GM21786 (cell line): ENCODE measurements around the gene BCL11B.

Experiments
- ATAC-seq: cut with Tn5 transposase; IDR thresholded peaks from one replicate; pipeline ENCODE4 v1.9.1; 2021; ENCODE audit not compliant: unreplicated experiment

The BCL11B gene

DNA sequence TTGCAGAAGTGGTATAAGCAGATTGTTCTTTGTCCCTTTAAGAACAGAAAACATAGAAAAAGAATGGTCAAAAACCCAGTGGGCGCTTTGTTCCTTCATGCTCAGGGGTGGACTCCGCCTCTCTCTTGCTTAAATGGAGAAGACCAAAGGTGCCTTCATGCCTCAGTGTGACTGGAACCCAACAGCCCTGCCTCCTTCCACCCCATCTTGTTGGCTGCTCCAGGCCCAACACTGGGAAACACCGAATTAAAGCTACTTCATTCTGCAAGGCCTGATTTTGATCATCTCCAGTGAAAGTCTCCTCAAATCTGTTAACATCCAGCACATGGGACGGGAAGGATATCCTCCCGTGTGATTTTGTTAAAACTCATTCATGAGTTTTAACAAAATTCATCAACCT lies 103.7 kb downstream of the BCL11B start:
- no peak for ATAC-seq

DNA sequence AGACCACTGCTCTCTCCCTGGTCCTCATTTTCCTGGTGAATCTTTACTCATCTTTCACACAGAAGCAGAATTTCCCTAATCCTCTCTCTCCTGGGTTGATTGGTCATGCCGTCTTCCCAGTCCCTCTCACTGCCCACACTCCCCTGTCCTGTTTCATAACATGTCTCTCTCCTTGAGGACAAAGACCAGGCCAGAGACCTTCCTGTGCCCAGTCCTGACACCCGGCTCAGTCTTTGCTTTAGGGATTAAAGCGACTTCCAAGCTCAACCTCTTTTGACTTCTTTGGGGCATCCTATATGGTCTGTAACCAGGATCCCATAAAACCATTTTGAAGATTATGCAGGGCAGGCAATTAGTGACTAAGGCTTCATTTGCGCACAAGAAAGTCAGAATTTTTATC lies 105.5 kb downstream of the BCL11B start:
- ATAC-seq = no peak

DNA sequence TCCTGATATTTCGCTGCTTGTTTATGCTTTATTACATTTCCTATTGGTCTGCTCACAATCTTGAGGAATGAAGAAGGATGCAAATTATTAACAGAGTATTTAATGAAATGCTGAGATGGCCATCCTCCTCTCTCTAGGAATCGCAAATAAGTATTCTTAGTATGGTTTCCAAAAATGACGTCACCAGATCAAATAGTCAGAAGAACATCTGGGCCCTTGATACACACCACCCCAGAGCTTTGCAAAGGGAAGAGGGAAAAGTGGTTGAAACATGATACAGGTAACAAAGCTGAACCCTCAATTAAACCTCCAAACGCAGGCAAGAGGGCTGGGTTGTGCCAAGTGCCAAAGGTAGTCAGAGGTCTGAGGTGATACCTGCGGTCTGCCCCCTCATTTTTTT lies 107.3 kb downstream of the BCL11B start:
- ATAC-seq = no peak

DNA sequence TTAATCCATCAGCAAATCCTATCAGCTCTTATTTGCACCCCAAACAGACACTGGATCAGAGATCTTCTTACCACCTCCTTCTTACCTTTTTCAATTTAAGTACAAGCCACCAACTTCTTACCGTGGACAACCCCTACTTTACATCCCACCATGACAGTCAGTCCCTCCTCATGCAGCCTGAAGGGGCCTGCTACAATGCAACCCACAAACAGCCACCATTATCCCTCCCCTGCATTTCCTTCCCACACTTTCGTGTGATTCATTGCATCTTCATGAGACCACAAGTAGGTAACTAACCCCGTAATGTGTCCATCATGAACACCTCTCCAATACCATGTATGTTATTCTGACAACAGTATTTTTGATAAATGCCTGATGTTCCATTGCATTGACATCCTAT lies 108.6 kb downstream of the BCL11B start:
- no peak for ATAC-seq

DNA sequence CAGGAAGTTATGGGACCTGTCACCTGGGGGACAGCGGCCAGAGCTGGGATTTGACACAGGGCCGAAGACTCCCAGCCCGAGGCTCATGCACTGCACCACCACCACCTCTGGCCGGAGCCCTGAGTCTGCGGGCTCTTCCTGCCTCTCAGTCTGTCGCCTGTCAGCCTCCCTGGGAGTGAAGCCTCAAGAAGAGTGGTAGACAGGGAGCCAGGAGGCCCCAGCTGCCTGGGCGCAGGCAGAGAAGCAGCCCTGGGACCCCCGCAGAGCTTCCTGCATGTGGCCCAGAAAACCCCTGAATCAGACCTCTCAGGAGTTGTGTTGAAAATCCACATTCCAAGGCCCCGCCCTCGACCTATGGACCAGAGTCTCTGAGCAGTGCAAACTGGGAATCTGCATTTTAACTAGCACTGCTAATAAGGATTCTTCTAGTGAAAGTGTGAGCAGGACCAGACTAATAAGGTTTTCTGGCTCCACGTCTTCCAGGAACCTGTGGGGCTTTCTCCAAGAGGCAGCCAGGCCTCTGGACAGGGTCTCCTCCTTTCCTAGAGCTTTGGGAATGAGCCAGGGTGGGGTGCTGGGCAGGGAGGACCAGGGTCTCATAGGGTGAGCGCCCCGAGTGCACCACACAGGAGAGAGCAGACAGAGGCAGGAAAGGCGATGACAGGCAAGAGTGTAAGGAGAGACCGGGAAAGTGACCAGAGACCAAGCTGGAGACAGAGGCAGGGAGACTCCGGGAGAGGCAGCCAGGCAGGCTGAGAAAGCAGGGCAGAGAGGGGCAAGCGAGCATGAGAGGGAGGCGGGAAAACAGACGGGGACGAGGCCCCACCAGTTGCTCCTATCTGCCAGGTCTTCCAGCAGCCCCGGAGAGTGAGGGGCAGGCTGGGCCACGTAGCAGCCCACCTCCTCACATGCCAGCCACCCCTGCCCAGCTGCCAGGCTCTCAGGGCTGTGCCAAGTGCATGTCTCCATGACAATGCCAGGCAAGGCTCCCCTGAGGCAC lies 112.4 kb downstream of the BCL11B start:
- ATAC-seq = no peak

DNA sequence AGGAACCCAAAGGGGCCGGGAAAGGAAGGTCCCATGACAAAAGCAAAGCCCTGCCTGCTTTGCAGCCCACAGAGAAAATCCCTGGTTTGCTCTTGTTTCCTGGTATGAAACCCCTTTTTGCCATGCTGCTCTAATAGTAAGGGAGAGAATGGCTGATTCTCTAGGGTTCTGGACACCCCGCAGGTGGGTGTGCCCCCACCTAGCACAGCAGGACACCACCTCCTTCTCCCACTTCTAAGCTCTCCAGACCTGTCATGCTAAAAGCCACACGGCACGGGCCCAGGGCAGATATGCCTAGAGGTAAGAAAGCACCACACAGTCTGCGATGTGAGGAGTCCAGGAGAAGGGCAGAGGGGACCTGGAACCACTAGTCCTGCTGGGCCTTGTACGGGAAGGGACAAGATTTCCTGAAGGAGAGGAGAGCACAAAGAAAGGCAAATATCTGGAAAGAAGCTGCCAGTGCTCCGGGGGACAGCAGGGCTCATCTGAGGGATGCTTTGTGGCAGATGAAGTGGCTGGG lies 113.3 kb downstream of the BCL11B start:
- ATAC-seq = no peak

DNA sequence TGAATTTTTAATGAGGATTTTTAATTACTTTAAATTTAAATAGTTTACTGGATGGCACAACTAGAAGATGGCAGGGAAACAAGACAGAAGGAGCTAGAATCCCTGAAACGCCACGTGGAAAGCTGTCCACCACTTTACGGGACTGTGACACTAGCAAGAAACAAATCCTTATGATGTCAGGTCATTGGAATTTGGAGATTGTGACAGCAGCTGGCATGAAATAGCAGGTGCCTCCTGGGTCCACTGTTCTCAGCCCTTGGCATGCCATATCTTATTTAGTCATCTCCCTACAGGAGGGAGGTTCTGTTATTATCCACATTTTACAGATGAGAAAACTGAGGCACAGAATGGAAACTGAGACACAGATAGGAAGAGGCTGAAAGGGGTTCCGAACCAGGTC lies 113.8 kb downstream of the BCL11B start:
- ATAC-seq = no peak

DNA sequence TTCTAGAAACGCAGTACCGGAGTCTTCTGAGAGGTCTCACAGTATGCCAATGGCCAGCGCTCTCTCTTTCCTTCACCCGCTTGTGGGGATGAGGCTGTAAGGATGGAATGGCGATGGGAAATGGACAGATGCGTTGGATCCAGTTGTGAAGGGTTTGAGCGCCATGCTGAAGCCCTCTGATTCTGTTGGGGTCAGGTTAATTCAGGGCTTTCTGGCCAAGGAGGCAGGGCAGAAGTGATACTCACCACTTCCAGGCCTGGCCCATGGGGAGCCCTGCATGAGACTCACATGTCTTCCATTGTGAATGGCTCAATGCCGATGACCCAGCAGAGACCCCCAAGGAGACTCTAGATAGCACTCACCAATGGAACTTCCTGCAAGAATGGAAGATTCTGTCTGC lies 114.3 kb downstream of the BCL11B start:
- no peak for ATAC-seq

DNA sequence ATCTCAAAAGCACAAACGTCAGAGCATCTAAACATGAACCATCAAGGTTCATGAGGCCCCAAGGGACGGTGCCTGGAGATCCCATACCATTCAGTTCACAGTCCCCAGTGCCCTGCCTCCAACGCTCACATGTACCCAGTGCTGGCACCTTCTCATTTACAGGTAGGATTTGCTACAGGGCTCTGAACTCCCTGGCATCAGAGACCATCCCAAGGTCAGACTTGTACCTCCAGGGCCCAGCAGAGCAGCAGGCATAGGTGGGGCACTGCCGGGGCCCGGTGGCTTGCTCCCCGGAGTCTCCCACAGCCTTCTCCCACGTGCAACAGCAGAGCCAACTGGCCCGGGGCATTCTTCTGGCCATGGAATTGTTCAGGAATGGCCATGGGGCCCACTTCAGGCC lies 114.8 kb downstream of the BCL11B start:
- no peak for ATAC-seq

DNA sequence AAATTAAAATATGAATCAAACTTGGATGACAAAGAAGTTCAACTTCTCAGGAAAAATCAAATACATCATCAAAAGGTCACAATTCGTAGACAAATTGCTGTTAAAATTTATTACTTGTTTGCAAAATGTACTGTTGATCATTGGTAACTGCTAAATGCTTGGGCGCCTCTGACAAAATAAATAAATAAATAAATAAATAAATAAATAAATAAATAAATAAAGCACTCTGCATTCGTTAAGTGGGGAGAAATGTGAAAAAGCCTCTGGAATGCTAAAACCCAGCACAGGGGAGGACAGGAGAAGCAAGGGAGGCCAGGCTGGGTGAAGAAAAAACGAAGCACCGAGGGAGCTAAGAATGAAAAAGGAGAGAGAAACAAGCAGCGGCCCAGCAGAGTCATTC lies 115.2 kb downstream of the BCL11B start:
- no peak for ATAC-seq

DNA sequence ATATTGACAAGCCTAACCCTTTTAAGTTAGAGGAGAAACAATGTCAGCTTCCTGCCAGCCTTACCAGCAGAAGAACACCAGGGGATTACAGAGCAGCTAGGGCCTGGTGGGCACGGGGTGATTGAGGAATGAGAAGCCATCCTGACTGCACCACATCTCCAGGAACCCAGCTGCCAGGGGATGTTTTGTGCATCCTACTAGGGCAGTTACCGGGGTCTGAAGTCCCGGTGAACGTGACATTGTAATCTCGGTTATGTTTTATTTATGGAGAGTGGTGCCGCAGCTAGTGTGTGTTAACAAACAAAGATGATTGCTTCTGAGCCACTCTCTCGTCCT lies 115.9 kb downstream of the BCL11B start:
- no peak for ATAC-seq

DNA sequence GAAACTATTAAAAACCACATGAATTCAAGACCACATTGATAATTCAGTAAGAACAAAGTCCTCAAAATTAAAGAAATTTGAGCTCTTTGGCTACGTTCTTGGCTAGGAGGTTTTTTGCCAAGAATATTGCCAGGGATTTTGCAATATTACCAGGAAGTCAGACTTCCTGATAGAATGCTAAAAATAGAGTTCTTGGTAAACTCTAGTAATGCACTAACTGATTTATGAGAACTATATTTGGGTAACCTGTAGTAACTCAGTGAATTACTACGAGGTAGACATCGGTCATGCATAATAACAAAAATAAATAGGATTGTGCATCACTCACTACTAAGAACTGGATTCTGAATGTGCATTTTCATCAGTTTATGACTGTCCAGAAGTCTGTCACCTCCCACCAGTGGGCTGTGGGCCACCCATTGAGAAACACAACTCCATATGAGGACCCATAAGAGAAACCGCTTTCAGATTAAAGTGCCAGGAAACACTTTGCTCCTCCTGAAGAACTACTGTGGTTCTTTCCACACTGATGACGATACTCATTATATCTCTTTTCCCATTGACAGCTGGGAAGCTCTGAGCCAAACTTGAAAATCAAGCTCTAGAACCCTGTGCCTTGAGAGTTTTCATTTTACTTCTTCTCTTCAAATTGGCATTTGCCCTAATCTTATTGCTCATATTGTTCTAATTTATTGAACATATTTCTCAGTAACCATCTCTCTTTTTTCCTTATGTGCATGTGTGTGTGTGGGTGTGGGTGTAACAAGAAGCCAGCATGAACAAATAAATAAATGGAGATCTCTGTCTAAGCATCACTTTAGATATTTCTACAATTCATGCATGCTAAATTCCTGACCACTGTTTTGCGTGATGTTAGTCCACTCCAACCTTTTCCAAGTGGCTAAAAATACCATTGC lies 116.6 kb downstream of the BCL11B start:
- ATAC-seq = no peak

DNA sequence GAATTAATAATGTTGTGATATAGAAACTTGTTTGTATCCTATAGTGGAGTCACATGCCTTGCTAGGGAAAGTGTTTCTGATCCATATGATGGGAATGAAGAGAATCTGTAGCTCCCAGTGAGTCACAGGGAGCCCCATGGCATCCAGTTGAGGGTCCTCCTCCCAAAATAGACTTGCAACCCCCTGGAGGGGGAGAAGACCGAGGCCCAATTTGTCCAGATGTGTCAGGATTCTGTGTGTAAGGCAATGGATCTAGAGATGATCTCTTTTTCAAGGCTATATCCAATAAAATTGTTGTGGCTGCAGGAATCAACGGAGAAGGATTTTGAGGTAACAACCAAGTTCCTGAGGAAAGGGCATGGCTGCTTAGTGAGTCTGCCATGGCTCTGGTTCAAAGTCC lies 121.8 kb downstream of the BCL11B start:
- no peak for ATAC-seq

DNA sequence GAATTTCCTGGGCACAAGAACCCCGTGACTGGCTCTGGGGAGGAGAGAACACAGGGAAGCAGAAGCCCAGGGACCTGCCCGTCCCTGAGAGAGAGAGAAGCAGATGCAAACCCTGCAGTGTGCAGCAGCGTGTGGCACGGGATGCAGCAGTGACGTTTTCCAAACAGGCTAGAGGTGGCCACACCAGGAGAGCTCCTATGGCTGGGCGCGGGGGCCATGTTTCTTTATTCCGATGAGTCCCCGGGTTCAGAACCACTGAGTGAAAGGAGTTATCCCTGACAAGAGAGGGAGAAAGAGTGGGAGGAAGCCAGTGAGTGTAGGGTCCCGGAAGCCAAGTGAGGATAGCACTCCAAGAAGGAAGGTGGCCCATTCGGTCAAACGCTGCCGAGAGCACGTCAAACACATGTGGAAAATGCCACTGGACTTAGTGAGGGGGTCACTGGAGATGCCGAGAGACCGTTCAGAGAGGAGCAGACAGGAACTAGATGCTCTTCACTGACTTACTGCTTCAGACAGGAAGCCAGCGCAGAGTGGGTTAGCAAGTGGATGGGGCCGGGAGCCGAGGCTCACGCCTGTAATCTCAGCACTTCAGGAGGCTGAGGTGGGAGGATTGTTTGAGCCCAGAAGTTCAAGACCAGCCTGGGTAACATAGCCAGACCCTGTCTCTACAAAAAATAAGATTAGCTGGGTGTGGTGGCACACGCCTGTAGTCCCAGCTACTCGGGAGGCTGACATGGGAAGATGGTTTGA lies 123.0 kb downstream of the BCL11B start:
- no peak for ATAC-seq

DNA sequence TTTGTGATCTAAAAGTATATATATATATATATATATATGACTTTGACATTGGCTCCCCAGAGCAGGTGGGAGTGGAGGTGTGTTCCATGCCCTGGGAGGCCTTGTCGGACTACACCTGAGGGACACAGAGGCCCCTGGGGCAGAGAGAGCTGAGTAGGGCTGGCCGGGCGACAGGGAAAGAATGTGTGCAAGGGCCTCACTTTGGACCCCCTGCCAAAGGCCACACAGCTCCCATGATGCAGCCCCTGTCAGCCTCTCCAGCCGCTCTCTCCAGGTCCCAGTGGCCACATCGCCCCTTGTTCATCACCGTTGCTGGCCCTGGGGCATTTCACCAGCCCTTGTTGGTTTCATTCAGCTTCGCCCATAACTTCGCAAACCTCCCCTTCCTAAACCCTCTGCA lies 123.9 kb downstream of the BCL11B start:
- ATAC-seq = no peak

DNA sequence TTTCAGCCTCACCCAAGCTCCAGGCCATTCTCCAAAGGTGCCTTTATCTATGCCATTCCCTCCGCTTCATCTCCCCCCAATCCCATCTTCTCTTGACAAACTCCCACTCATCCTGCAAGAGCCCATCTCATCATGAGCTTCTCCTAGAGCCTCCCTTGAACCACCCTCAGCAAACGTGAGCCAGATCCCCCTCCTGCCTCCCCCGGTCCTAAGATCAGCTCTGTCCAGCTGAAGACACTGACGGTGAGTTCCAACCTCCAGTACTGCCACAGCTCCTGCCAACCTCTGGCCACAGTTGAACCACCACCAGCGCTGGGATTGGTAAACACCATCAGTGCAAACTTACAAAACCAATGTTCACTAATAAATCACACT lies 124.6 kb downstream of the BCL11B start:
- no peak for ATAC-seq

DNA sequence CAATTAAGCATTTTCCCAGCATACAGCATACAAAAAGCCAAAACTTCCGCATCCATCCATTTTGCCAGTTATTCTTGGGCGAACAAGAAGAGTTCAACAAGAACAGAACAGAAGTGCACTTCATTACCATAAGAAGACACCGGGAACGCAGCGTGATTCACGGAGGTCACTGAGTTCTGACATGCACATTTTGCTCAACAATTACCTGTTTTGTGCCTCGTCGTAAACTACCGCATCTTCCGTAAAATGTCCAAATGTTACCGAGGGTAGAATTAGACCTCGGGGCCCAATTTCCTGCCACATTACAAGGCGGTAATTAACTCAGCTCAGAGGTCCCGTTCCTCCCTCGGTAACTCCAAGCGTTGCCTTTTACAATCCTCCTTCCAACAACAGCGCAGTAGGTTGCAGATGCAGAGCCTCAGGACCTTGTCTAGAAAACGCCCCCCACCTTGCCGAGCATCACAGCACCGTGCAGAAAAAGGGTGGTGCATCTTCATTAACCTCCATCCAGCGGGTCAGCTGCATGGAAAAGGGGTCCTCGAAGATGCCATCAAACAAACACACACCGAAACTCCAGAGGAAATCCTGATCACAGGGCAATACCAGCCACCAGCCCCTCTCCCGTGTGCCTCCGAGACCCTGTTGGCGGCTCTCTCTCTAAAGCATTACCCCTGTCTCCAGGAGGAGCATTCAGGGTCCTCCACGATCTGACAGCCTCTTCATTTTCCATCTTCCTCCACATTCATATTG lies 125.2 kb downstream of the BCL11B start:
- no peak for ATAC-seq

DNA sequence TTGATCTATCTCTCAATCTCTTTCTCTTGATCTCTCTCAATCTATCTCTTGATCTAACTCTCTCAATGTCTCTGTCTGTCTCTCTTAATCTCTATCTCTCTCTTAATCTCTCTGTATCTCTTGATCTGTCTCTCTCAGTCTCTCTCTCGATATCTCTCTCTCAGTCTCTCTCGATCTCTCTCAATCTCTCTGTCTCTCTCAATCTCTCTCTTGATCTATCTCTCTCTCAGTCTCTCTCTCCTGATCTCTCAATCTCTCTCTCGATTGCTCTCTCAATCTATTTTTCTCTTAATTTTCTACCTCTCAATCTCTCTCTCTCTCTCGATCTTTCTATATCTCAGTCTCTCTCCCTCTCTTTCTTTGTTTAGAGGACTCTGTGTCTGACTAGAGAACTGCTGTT lies 126.7 kb downstream of the BCL11B start:
- no peak for ATAC-seq

DNA sequence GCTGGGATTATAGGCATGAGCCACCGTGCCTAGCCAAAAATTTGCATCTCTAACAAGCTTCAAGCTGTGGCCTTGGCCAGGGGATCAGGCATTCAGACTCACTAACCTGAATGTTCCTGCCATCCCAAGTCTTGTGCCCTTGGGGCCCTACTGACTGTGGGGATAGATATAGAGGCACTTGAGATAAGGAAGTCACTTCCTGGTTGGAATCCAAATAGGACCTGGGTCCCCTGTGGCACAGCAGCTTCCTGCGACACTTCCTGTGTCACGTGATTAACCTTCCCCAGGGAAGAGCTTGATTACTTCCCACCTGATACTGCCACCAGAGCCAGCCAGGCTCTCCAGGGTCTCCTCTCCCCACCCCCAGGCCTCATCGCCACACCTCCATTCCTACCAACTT lies 128.2 kb downstream of the BCL11B start:
- no peak for ATAC-seq

DNA sequence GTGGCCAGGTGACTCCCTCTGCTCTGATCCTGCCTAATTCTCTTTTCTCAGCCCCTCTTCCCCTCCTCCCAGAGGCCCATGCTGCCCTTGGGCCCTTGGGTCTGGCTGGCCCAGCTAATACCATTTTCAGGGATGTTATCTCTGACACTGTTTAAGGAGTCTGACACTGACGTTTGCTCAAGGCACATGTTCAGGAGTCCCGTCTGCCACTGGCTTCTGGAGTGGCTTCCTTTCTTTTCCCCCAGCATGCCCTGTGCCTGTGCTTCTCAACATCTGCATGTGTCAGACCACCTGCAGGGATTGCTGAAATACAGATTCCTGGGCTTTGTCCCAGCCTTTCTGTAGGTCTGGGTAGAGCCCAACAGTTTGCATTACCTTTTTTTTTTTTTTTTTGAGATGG lies 128.9 kb downstream of the BCL11B start:
- ATAC-seq = no peak
